SK-N-SH (cell line): Measurements from ENCODE around the gene LDAH.

Experiments
- CTCF ChIP-seq: fragments of 200-600 bp; sonication (generic); IDR thresholded peaks from 2 replicates; pipeline ENCODE4 v1.6.1; 2017; ENCODE audit warnings: antibody characterized with exemption, mild to moderate bottlenecking, moderate library complexity
- EP300 ChIP-seq, 2 experiments: IDR thresholded peaks; 2 replicates each; pipeline versions ENCODE4 v1.4.0 to v1.6.1; 2012; ENCODE audit warnings: borderline replicate concordance in 1 of 2, low read depth in 1 of 2, low read length in 1 of 2
- EZH2phosphoT487 ChIP-seq: fragments of 200-600 bp; sonication (generic); IDR thresholded peaks from 2 replicates; pipeline ENCODE4 v1.6.1; 2017; ENCODE audit warnings: low read depth, mixed run types, mild to moderate bottlenecking, antibody characterized with exemption, moderate library complexity, borderline replicate concordance
- RFX5 ChIP-seq: IDR thresholded peaks from 2 replicates; pipeline ENCODE4 v1.6.1; 2012; ENCODE audit warnings: mild to moderate bottlenecking, improper control_type of control experiment, low read length
- SMC3 ChIP-seq: IDR thresholded peaks from 2 replicates; pipeline ENCODE4 v1.6.1; 2012; ENCODE audit warnings: low read depth, low read length, improper control_type of control experiment
- TAF1 ChIP-seq: IDR thresholded peaks from 2 replicates; pipeline ENCODE4 v1.6.1; 2012; ENCODE audit warnings: low read depth, mild to moderate bottlenecking, low read length, moderate library complexity, borderline replicate concordance

GRCh38 chr2:20662308-20662937 is 160.5 kb downstream of the LDAH start:
- TF ChIP-seq CTCF = no peak
- no peak for TF ChIP-seq RFX5
- no peak for TF ChIP-seq EZH2phosphoT487
- no peak for TF ChIP-seq SMC3
- no peak for TF ChIP-seq EP300 (IDR thresholded peaks at IDR 0.05; ENCODE audit: borderline replicate concordance in 1 of 2, low read depth in 1 of 2, low read length in 1 of 2)
- no peak for TF ChIP-seq TAF1
